Measurements from ENCODE around the gene IGFBP6. TPM values are rescaled to one million over a fixed set of nuclear protein-coding genes. Genes with fewer than 3 reads are reported as not detected.

Gene IGFBP6
- polyA plus RNA-seq, 1 of the 3 experiments (the other 2 are of a cell fraction): 570 TPM

DNA sequence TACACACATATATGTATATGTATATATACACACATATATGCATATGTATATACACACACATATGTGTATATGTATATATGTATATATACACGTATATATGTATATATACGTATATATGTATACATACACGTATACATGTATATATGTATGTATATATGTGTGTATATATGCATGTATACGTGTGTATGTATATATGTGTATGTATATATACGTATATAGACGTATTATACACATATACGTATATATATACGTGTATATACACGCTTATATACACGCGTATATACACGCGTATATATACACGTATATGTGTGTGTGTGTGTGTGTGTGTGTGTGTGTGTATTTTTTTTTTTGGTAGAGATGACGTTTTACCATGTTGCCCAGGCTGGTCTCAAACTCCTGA, 50.2 kb downstream of the IGFBP6 start:
- CTCF ChIA-PET: no interaction called here
- TF ChIP-seq, protein P1, sequence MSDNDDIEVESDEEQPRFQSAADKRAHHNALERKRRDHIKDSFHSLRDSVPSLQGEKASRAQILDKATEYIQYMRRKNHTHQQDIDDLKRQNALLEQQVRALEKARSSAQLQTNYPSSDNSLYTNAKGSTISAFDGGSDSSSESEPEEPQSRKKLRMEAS (IDR thresholded peaks at IDR 0.05; ENCODE audit: low read depth): no peak
- TF ChIP-seq RAD21 (IDR thresholded peaks at IDR 0.05; ENCODE audit: low read length) (no peak), MEF2A (IDR thresholded peaks at IDR 0.05; ENCODE audit: borderline replicate concordance, low read depth) (no peak)
- TF ChIP-seq, protein P2, sequence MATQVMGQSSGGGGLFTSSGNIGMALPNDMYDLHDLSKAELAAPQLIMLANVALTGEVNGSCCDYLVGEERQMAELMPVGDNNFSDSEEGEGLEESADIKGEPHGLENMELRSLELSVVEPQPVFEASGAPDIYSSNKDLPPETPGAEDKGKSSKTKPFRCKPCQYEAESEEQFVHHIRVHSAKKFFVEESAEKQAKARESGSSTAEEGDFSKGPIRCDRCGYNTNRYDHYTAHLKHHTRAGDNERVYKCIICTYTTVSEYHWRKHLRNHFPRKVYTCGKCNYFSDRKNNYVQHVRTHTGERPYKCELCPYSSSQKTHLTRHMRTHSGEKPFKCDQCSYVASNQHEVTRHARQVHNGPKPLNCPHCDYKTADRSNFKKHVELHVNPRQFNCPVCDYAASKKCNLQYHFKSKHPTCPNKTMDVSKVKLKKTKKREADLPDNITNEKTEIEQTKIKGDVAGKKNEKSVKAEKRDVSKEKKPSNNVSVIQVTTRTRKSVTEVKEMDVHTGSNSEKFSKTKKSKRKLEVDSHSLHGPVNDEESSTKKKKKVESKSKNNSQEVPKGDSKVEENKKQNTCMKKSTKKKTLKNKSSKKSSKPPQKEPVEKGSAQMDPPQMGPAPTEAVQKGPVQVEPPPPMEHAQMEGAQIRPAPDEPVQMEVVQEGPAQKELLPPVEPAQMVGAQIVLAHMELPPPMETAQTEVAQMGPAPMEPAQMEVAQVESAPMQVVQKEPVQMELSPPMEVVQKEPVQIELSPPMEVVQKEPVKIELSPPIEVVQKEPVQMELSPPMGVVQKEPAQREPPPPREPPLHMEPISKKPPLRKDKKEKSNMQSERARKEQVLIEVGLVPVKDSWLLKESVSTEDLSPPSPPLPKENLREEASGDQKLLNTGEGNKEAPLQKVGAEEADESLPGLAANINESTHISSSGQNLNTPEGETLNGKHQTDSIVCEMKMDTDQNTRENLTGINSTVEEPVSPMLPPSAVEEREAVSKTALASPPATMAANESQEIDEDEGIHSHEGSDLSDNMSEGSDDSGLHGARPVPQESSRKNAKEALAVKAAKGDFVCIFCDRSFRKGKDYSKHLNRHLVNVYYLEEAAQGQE (IDR thresholded peaks at IDR 0.05; ENCODE audit: low read depth, low read length): no peak
- TF ChIP-seq, protein P3, sequence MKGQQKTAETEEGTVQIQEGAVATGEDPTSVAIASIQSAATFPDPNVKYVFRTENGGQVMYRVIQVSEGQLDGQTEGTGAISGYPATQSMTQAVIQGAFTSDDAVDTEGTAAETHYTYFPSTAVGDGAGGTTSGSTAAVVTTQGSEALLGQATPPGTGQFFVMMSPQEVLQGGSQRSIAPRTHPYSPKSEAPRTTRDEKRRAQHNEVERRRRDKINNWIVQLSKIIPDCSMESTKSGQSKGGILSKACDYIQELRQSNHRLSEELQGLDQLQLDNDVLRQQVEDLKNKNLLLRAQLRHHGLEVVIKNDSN (IDR thresholded peaks at IDR 0.05; ENCODE audit: borderline replicate concordance, low read depth): no peak
- 82% methylated on average over 15 of the region's 15 CpGs for WGBS (ENCODE audit: low lambda C conversion rate)

DNA sequence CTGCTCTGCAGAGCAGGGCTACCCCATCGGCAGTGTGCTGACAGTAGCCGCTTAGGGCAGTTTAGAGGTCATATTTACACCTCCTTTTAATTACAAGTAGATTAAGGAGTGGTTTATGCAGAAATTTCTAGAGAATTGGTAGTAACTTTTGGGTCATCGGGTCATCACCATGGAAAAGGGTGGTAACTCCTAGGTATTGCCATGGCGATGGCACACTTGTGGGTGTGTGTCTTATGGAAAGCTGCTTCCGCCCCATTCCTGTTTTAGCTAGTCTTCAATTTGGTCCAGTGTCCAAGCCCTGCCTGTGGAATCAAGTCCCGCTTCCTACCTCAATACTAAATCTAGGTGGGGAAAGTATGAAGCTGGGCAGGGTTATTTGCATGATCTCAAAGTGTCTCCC, 53.6 kb downstream of the IGFBP6 start:
- no peaks in the 10 kb centered on the region for H3K79me2 ChIP-seq (ENCODE audit: insufficient read depth)
- H4K20me1 ChIP-seq (ENCODE audit: insufficient read depth): no peaks in the 10 kb centered on the region
- no peak for DNase-seq
- H3F3A ChIP-seq (replicated peaks; ENCODE audit: insufficient read depth): peaks cover 7% of the 10 kb centered on the region
- no peaks in the 10 kb centered on the region; a peak in 1 of 4 replicates for H3K4me1 ChIP-seq (ENCODE audit: control insufficient read depth in 1 of 2, insufficient read depth in 2 of 2, low read depth in 1 of 2, low read length in 1 of 2)
- 77% methylated on average over 6 of the region's 6 CpGs for WGBS (ENCODE audit: low lambda C conversion rate)
- no peaks in the 10 kb centered on the region for H3K9me3 ChIP-seq
- no peak overlapping the region for H3K9ac ChIP-seq
- no peaks in the 10 kb centered on the region for H3K27me3 ChIP-seq (ENCODE audit: insufficient read depth)
- no peak overlapping the region for H2AFZ ChIP-seq (ENCODE audit: low read depth)
- CTCF ChIA-PET: interaction anchor here (0.7 to 1.2 kb wide), 5 partner anchors 9 to 106 kb away, joined by 3 to 5 read pairs (median 3); no protein-coding TSS in a partner anchor
- no peaks in the 10 kb centered on the region for H3K36me3 ChIP-seq (replicated peaks in 1 of 2; ENCODE audit: control insufficient read depth in 1 of 2, insufficient read depth in 2 of 2, low read length in 1 of 2)
- H3K4me3 ChIP-seq (ENCODE audit: low read depth in 2 of 2, low read length in 1 of 2): no peak overlapping the region
- no peaks in the 10 kb centered on the region for H3K9me2 ChIP-seq
- POLR2A ChIA-PET: no interaction called here
- H3K4me2 ChIP-seq: no peak overlapping the region
- no peak overlapping the region for H3K27ac ChIP-seq (ENCODE audit: low read depth in 2 of 2, low read length in 1 of 2)
- TF ChIP-seq, protein P4, sequence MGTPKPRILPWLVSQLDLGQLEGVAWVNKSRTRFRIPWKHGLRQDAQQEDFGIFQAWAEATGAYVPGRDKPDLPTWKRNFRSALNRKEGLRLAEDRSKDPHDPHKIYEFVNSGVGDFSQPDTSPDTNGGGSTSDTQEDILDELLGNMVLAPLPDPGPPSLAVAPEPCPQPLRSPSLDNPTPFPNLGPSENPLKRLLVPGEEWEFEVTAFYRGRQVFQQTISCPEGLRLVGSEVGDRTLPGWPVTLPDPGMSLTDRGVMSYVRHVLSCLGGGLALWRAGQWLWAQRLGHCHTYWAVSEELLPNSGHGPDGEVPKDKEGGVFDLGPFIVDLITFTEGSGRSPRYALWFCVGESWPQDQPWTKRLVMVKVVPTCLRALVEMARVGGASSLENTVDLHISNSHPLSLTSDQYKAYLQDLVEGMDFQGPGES (IDR thresholded peaks at IDR 0.05; ENCODE audit: low read depth, low read length): no peak
- TF ChIP-seq, protein P5, sequence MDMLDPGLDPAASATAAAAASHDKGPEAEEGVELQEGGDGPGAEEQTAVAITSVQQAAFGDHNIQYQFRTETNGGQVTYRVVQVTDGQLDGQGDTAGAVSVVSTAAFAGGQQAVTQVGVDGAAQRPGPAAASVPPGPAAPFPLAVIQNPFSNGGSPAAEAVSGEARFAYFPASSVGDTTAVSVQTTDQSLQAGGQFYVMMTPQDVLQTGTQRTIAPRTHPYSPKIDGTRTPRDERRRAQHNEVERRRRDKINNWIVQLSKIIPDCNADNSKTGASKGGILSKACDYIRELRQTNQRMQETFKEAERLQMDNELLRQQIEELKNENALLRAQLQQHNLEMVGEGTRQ (IDR thresholded peaks at IDR 0.05; ENCODE audit: borderline replicate concordance, low read depth, low read length): no peak
- TF ChIP-seq, protein P1 (IDR thresholded peaks at IDR 0.05; ENCODE audit: low read depth): no peak
- TF ChIP-seq EZH2phosphoT487 (IDR thresholded peaks at IDR 0.05; ENCODE audit: borderline replicate concordance, low read depth) (no peak), POLR2AphosphoS5 (IDR thresholded peaks at IDR 0.05; ENCODE audit: low read depth, low read length) (no peak), RXRA (IDR thresholded peaks at IDR 0.05; ENCODE audit: borderline replicate concordance, low read depth) (no peak), YY1 (IDR thresholded peaks at IDR 0.05; ENCODE audit: low read depth) (no peak), NFIC (IDR thresholded peaks at IDR 0.05; ENCODE audit: borderline replicate concordance) (no peak), EP300 (IDR thresholded peaks at IDR 0.05; ENCODE audit: borderline replicate concordance in 1 of 2, low read depth in 1 of 2, low read length in 1 of 2) (no peak), FOXJ3 (CRISPR knock-in tag; IDR thresholded peaks at IDR 0.05) (no peak), NRF1 (IDR thresholded peaks at IDR 0.05; ENCODE audit: low read depth, low read length) (no peak), FOSL2 (IDR thresholded peaks at IDR 0.05; ENCODE audit: borderline replicate concordance, low read depth) (no peak)
- TF ChIP-seq, protein P6, sequence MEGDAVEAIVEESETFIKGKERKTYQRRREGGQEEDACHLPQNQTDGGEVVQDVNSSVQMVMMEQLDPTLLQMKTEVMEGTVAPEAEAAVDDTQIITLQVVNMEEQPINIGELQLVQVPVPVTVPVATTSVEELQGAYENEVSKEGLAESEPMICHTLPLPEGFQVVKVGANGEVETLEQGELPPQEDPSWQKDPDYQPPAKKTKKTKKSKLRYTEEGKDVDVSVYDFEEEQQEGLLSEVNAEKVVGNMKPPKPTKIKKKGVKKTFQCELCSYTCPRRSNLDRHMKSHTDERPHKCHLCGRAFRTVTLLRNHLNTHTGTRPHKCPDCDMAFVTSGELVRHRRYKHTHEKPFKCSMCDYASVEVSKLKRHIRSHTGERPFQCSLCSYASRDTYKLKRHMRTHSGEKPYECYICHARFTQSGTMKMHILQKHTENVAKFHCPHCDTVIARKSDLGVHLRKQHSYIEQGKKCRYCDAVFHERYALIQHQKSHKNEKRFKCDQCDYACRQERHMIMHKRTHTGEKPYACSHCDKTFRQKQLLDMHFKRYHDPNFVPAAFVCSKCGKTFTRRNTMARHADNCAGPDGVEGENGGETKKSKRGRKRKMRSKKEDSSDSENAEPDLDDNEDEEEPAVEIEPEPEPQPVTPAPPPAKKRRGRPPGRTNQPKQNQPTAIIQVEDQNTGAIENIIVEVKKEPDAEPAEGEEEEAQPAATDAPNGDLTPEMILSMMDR (IDR thresholded peaks at IDR 0.05): no peak

More for the DNA sequence above, 50.2 kb downstream of the IGFBP6 start:
- Histone ChIP-seq H2AFZ (ENCODE audit: low read depth) (no peak overlapping the region), H3K4me2 (no peak overlapping the region), H3K9me3 (no peaks in the 10 kb centered on the region), H3K4me3 (ENCODE audit: low read depth in 2 of 2, low read length in 1 of 2) (no peak overlapping the region), H3K79me2 (ENCODE audit: insufficient read depth) (no peaks in the 10 kb centered on the region), H3K4me1 (ENCODE audit: control insufficient read depth in 1 of 2, insufficient read depth in 2 of 2, low read depth in 1 of 2, low read length in 1 of 2) (no peaks in the 10 kb centered on the region), H3K36me3 (replicated peaks in 1 of 2; ENCODE audit: control insufficient read depth in 1 of 2, insufficient read depth in 2 of 2, low read length in 1 of 2) (no peaks in the 10 kb centered on the region), H3K9ac (no peak overlapping the region), H3K27ac (ENCODE audit: low read depth in 2 of 2, low read length in 1 of 2) (no peak overlapping the region), H3F3A (replicated peaks; ENCODE audit: insufficient read depth) (peaks cover 7% of the 10 kb centered on the region), H3K27me3 (ENCODE audit: insufficient read depth) (no peaks in the 10 kb centered on the region), H3K9me2 (no peaks in the 10 kb centered on the region), H4K20me1 (ENCODE audit: insufficient read depth) (no peaks in the 10 kb centered on the region)
- no peak for DNase-seq
- POLR2A ChIA-PET: no interaction called here

Data from SK-N-SH (cell line).